ENCODE results near the gene IPO5.

IPO5 gene

GRCh38 chr13:98072476-98072875 is 119.0 kb downstream of the IPO5 start:
- no peak for DNase-seq (ENCODE audit: extremely low read depth, low read depth)
- TF ChIP-seq, protein P1, sequence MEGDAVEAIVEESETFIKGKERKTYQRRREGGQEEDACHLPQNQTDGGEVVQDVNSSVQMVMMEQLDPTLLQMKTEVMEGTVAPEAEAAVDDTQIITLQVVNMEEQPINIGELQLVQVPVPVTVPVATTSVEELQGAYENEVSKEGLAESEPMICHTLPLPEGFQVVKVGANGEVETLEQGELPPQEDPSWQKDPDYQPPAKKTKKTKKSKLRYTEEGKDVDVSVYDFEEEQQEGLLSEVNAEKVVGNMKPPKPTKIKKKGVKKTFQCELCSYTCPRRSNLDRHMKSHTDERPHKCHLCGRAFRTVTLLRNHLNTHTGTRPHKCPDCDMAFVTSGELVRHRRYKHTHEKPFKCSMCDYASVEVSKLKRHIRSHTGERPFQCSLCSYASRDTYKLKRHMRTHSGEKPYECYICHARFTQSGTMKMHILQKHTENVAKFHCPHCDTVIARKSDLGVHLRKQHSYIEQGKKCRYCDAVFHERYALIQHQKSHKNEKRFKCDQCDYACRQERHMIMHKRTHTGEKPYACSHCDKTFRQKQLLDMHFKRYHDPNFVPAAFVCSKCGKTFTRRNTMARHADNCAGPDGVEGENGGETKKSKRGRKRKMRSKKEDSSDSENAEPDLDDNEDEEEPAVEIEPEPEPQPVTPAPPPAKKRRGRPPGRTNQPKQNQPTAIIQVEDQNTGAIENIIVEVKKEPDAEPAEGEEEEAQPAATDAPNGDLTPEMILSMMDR (IDR thresholded peaks at IDR 0.05; ENCODE audit: low read depth, low read length): no peak
